PC-3 (cell line): Measurements from ENCODE around the gene THTPA.

Experiments used
- CTCF ChIP-seq: fragments of 300-600 bp; sonication (generic); conservative IDR thresholded peaks from 2 replicates; pipeline ENCODE4 v1.5.1; 2017; ENCODE audit warnings: antibody characterized with exemption, low read depth, mild to moderate bottlenecking, low read length
- EZH2phosphoT487 ChIP-seq: fragments of 300-600 bp; sonication (generic); IDR thresholded peaks from 2 replicates; pipeline ENCODE4 v1.6.1; 2018; ENCODE audit warnings: mild to moderate bottlenecking, antibody characterized with exemption, low read length, borderline replicate concordance

GRCh38 chr14:23529016-23529415 is 27.1 kb upstream of the THTPA start:
- no peak for TF ChIP-seq EZH2phosphoT487
- TF ChIP-seq CTCF, result no peak
